ENCODE results near the gene DEK. TPM values are rescaled to one million over a fixed set of nuclear protein-coding genes. Genes with fewer than 3 reads are reported as not detected.
A peak's percentile ranks its signal among the peaks of the same experiment; 100 is the strongest.
"Not testable (repeated sequence)": the region's sequence is repeated elsewhere in the genome, so short reads cannot be mapped to it uniquely, and the experiment has no call there.

The DEK gene, protein sequence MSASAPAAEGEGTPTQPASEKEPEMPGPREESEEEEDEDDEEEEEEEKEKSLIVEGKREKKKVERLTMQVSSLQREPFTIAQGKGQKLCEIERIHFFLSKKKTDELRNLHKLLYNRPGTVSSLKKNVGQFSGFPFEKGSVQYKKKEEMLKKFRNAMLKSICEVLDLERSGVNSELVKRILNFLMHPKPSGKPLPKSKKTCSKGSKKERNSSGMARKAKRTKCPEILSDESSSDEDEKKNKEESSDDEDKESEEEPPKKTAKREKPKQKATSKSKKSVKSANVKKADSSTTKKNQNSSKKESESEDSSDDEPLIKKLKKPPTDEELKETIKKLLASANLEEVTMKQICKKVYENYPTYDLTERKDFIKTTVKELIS
- total RNA-seq: 75.3 TPM
- polyA plus RNA-seq: 10 to 100 TPM; 34.9 to 73.1 (median 66.9) TPM

DNA sequence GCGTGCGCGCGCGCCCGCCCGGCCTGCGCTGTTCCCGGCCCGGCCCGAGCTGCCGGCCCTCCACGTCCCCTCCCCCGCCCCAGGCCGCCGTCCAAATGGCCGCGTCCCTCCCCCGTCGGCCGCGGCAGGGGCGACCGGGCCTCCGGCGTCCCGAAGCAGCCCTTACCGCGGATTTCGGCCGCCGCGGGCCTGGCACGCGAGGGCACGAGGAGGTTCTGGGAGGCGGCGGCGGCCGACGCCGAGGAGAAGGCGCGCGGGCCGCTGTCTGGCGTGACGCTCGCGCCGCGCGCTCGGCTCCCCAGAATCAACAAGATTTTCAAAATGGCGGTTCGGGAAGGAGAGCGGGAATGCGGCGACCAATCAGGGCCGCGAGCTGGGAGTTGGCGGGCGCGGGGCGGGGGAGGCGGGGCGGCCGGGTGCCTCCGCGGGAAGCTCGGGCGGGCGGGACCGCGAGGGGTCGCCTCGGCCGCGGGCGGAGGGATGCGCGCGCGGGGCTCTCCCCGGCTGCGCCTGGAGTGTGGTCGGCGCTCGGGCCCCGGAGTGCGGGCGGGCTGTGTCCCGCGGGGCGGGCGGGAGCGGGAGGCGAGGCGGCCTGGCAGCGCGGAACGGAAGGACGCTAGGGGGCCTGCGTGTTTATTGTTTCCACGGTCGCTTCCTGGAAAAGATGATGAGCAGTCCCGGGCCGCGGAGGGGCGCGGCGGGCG lies at the start of gene DEK:
Gene DEK, minus strand, starts transcription at position 312 of the 704 bp plus-strand sequence. CDS start 543 bp downstream, outside the sequence.
- Mint-ChIP-seq H3K4me1 (peaks cover 34 to 55% (median 45%) of the 10 kb centered on the region in 4 donors), H3K4me3 (peak within 1 kb of the TSS; percentile 96 to 98 (median 96)), H3K27ac (peak within 1 kb of the TSS; percentile 97 to 99 (median 98)), H3K27me3 (peaks cover 8% of the 10 kb centered on the region), H3K36me3 (no peaks in the 10 kb centered on the region), H3K9me3 (peaks cover 0 to 1% (median 0%) of the 10 kb centered on the region in 7 donors)
- DNase-seq (peak; percentile 74 to 84 (median 76)), ATAC-seq (ENCODE audit: low read depth in 2 of 2) (peak; percentile 63 to 71)
- peaks cover 47% of the 10 kb centered on the region for H3K4me1 ChIP-seq (ENCODE audit: control insufficient read depth, insufficient read depth, low read length, poor library complexity, severe bottlenecking)
- no peaks in the 10 kb centered on the region for H3K27me3 ChIP-seq (ENCODE audit: control insufficient read depth, insufficient read depth, low read length)
- H3K4me3 ChIP-seq (ENCODE audit: low read depth, low read length): peak within 1 kb of the TSS; percentile 100
- H3K27ac ChIP-seq (ENCODE audit: insufficient read depth, low read length, poor library complexity, severe bottlenecking): peak within 1 kb of the TSS; percentile 83
- no peaks in the 10 kb centered on the region for H3K36me3 ChIP-seq (ENCODE audit: control insufficient read depth, insufficient read depth, low read length)
- H3K9me3 ChIP-seq (ENCODE audit: control insufficient read depth in 2 of 2, low read length in 2 of 2): no peaks in the 10 kb centered on the region

DNA sequence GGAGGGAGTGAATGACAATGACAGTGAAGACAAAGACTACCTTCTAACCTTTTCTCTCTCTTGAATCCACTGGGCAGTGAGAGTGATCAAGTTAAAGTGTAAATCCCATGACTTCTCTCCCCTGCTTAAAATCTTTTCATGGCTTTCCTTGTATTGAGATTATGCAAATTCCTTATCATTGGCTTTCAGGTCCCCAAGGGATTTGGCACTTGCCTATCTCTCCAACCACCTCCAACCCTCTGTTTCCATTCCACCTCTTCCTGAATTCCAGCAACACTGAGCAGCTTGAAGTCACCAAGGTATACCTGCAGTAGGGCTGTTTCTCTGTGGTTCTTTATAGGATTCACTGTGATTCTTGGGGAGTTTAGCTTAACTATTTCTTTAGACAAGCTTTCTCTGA lies 48.0 kb upstream of the DEK start:
- Mint-ChIP-seq H3K36me3 (no peaks in the 10 kb centered on the region), H3K4me3 (no peak overlapping the region), H3K27ac (peak overlapping the region in 1 of 3 donors; percentile 43), H3K27me3 (peaks cover 8% of the 10 kb centered on the region), H3K4me1 (no peaks in the 10 kb centered on the region), H3K9me3 (peaks cover 0 to 4% (median 0%) of the 10 kb centered on the region in 7 donors)
- Histone ChIP-seq H3K27ac (ENCODE audit: insufficient read depth, low read length, poor library complexity, severe bottlenecking) (no peak overlapping the region), H3K9me3 (ENCODE audit: control insufficient read depth in 2 of 2, low read length in 2 of 2) (no peaks in the 10 kb centered on the region), H3K4me1 (ENCODE audit: control insufficient read depth, insufficient read depth, low read length, poor library complexity, severe bottlenecking) (no peaks in the 10 kb centered on the region), H3K4me3 (ENCODE audit: low read depth, low read length) (no peak overlapping the region), H3K36me3 (ENCODE audit: control insufficient read depth, insufficient read depth, low read length) (no peaks in the 10 kb centered on the region), H3K27me3 (ENCODE audit: control insufficient read depth, insufficient read depth, low read length) (no peaks in the 10 kb centered on the region)
- DNase-seq: no peak
- no peak for ATAC-seq (ENCODE audit: low read depth in 2 of 2)

DNA sequence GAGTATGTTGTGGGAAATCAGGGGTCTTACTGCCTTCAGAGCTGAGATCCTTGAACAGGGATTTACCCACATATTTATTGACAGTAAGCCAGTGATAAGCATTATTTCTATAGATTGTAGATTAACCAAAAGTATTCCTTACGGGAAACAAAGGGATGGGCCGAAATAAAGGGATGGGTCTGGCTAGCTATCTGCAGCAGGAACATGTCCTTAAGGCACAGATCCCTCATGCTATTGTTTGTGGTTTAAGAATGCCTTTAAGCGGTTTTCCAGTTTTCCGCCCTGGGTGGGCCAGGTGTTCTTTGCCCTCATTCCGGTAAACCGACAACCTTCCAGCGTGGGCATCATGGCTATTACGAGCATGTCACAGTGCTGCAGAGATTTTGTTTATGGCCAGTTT lies 45.7 kb upstream of the DEK start:
- H3K4me1 ChIP-seq (ENCODE audit: control insufficient read depth, insufficient read depth, low read length, poor library complexity, severe bottlenecking); H3K27ac ChIP-seq (ENCODE audit: insufficient read depth, low read length, poor library complexity, severe bottlenecking); H3K27me3 Mint-ChIP-seq; DNase-seq; H3K4me3 Mint-ChIP-seq; H3K27ac Mint-ChIP-seq; H3K36me3 Mint-ChIP-seq; H3K27me3 ChIP-seq (ENCODE audit: control insufficient read depth, insufficient read depth, low read length); H3K9me3 Mint-ChIP-seq; H3K4me1 Mint-ChIP-seq; H3K36me3 ChIP-seq (ENCODE audit: control insufficient read depth, insufficient read depth, low read length); ATAC-seq (ENCODE audit: low read depth in 2 of 2); H3K4me3 ChIP-seq (ENCODE audit: low read depth, low read length); H3K9me3 ChIP-seq (ENCODE audit: control insufficient read depth in 2 of 2, low read length in 2 of 2): not testable (repeated sequence)

DNA sequence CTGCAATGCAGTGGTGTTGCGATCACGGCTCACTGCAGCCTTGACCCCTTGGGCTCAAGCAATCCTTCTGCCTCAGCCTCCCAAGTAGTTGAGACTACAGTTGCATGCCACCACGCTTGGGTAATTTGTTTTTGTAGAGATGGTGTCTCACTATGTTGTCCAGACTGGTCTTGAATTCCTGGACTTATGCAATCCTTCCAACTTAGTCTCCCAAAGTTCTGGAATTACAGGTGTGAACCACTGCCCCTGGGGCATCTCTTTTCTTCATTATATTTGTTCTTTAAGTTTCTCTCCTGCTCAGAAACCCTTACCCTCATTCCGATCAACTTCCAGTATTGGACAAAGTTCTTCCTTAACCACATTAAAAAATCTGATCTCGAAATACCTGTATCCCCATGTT lies 44.7 kb upstream of the DEK start:
- H3K36me3 ChIP-seq (ENCODE audit: control insufficient read depth, insufficient read depth, low read length): no peaks in the 10 kb centered on the region
- DNase-seq (no peak), ATAC-seq (ENCODE audit: low read depth in 2 of 2) (no peak)
- H3K27me3 ChIP-seq (ENCODE audit: control insufficient read depth, insufficient read depth, low read length): no peaks in the 10 kb centered on the region
- no peak overlapping the region for H3K27ac ChIP-seq (ENCODE audit: insufficient read depth, low read length, poor library complexity, severe bottlenecking)
- peaks cover 0 to 4% (median 0%) of the 10 kb centered on the region in 7 donors for H3K9me3 Mint-ChIP-seq
- no peaks in the 10 kb centered on the region for H3K4me1 Mint-ChIP-seq
- H3K36me3 Mint-ChIP-seq: no peaks in the 10 kb centered on the region
- peaks cover 8% of the 10 kb centered on the region for H3K27me3 Mint-ChIP-seq
- no peaks in the 10 kb centered on the region for H3K9me3 ChIP-seq (ENCODE audit: control insufficient read depth in 2 of 2, low read length in 2 of 2)
- no peak overlapping the region for H3K4me3 Mint-ChIP-seq
- H3K27ac Mint-ChIP-seq: no peak overlapping the region
- H3K4me1 ChIP-seq (ENCODE audit: control insufficient read depth, insufficient read depth, low read length, poor library complexity, severe bottlenecking): no peaks in the 10 kb centered on the region
- H3K4me3 ChIP-seq (ENCODE audit: low read depth, low read length): no peak overlapping the region

DNA sequence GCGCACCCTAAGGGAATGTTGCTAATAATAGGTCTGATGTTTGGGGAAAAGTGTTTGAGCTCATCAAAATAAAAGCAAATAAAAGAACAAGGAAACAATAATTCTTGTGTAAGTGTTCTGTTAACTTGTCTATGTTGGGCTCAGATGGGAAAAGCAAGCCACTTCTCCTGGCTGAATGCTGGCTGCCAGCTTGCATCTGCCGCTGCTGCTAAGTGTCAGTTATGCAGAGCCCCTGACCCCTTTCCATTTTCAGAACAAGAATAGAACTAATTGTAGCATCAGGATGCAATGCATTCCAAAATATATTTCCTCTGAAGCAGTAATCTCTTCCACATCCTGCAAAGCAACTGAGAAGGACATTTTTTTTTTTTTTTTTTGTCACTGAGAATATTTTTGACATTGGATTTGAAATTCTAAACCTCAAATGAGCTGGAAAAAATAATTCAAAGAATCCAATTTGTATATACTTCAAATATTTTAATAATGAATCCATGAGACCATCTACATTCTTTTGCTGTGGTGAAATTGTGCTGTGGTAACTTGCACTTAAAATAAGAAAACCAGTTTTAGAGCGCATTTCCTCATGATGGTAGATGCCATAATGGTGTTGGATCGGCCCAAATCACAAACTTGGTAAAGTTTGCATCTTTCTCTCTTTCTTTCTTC lies 43.9 kb upstream of the DEK start:
- Histone ChIP-seq H3K4me3 (ENCODE audit: low read depth, low read length) (no peak overlapping the region), H3K9me3 (ENCODE audit: control insufficient read depth in 2 of 2, low read length in 2 of 2) (no peaks in the 10 kb centered on the region), H3K36me3 (ENCODE audit: control insufficient read depth, insufficient read depth, low read length) (no peaks in the 10 kb centered on the region), H3K4me1 (ENCODE audit: control insufficient read depth, insufficient read depth, low read length, poor library complexity, severe bottlenecking) (no peaks in the 10 kb centered on the region), H3K27me3 (ENCODE audit: control insufficient read depth, insufficient read depth, low read length) (no peaks in the 10 kb centered on the region), H3K27ac (ENCODE audit: insufficient read depth, low read length, poor library complexity, severe bottlenecking) (no peak overlapping the region)
- Mint-ChIP-seq H3K4me3 (no peak overlapping the region), H3K4me1 (no peaks in the 10 kb centered on the region), H3K27ac (no peak overlapping the region), H3K9me3 (peaks cover 0 to 4% (median 0%) of the 10 kb centered on the region in 7 donors), H3K27me3 (peaks cover 8% of the 10 kb centered on the region), H3K36me3 (no peaks in the 10 kb centered on the region)
- DNase-seq (no peak), ATAC-seq (ENCODE audit: low read depth in 2 of 2) (no peak)

DNA sequence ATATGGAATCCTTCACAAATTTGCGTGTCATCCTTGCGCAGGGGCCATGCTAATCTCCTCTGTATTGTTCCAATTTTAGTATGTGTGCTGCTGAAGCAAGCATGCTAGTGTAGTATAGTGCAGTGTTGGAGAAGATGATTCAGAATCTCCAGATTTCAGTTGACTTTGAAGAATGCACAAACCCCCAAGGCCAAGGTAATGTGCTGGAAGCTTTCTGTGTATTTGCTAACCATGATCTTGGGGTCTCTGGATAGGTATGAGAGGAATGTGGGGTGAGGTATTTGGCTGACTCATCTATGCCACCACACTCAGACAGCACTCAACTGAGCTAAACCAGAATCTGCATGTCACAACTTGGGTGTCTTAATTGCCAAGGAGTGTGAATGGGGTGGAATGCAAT lies 42.6 kb upstream of the DEK start:
- Histone ChIP-seq H3K4me3 (ENCODE audit: low read depth, low read length) (no peak overlapping the region), H3K9me3 (ENCODE audit: control insufficient read depth in 2 of 2, low read length in 2 of 2) (no peaks in the 10 kb centered on the region), H3K27ac (ENCODE audit: insufficient read depth, low read length, poor library complexity, severe bottlenecking) (no peak overlapping the region), H3K27me3 (ENCODE audit: control insufficient read depth, insufficient read depth, low read length) (no peaks in the 10 kb centered on the region), H3K4me1 (ENCODE audit: control insufficient read depth, insufficient read depth, low read length, poor library complexity, severe bottlenecking) (no peaks in the 10 kb centered on the region), H3K36me3 (ENCODE audit: control insufficient read depth, insufficient read depth, low read length) (no peaks in the 10 kb centered on the region)
- no peaks in the 10 kb centered on the region for H3K4me1 Mint-ChIP-seq
- ATAC-seq (ENCODE audit: low read depth in 2 of 2) (no peak), DNase-seq (no peak)
- peaks cover 8% of the 10 kb centered on the region for H3K27me3 Mint-ChIP-seq
- no peaks in the 10 kb centered on the region for H3K36me3 Mint-ChIP-seq
- H3K9me3 Mint-ChIP-seq: peaks cover 0 to 4% (median 0%) of the 10 kb centered on the region in 7 donors
- no peak overlapping the region for H3K4me3 Mint-ChIP-seq
- no peak overlapping the region for H3K27ac Mint-ChIP-seq

DNA sequence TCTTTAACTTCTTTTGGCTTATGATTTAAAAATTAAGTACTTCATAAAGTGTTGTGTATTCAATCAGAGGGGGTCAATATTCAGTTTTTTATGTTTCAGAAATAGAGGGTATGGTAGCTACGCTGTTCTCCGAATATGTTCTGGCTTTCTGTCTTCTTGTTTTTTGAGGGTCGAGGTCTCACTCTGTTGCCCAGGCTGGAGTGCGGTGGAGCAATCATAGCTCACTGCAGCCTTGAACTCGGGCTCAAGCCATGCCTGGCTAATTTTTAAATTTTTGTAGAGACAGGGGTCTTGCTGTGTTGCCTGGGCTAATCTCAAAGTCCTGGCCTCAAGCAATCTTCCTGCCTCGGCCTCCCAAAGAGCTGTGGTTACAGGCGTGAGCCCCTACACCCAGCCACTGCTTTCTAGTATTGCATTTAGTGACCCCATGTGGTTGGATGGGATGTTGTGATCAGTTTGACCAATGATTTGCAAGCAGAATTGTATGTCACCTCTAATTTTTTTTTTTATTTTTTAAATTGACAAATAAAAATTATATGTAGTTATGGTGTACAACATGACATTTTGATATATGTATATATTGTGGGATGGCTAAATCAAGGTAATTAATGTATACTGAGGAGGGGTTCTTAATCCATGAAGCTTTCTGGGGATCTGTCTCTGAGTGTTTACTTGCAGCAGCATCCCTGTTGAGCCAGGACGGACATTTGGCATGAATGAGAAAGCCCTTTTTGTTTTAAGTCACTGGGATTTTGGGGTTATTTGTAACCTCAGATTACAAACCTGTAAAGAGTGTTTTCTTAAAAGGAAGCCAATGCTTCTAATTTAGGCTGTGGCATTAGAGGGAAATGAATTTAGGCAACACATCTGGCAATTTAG lies 38.5 kb upstream of the DEK start:
- H3K27me3 Mint-ChIP-seq: peaks cover 16% of the 10 kb centered on the region
- no peak overlapping the region for H3K27ac Mint-ChIP-seq
- H3K4me1 ChIP-seq (ENCODE audit: control insufficient read depth, insufficient read depth, low read length, poor library complexity, severe bottlenecking): no peaks in the 10 kb centered on the region
- no peaks in the 10 kb centered on the region for H3K36me3 Mint-ChIP-seq
- no peak for DNase-seq
- no peak overlapping the region for H3K4me3 ChIP-seq (ENCODE audit: low read depth, low read length)
- no peaks in the 10 kb centered on the region for H3K36me3 ChIP-seq (ENCODE audit: control insufficient read depth, insufficient read depth, low read length)
- ATAC-seq (ENCODE audit: low read depth in 2 of 2): no peak
- H3K27ac ChIP-seq (ENCODE audit: insufficient read depth, low read length, poor library complexity, severe bottlenecking): no peak overlapping the region
- H3K9me3 ChIP-seq (ENCODE audit: control insufficient read depth in 2 of 2, low read length in 2 of 2): no peaks in the 10 kb centered on the region
- no peaks in the 10 kb centered on the region for H3K4me1 Mint-ChIP-seq
- no peak overlapping the region for H3K4me3 Mint-ChIP-seq
- peaks cover 0 to 3% (median 0%) of the 10 kb centered on the region in 7 donors for H3K9me3 Mint-ChIP-seq
- no peaks in the 10 kb centered on the region for H3K27me3 ChIP-seq (ENCODE audit: control insufficient read depth, insufficient read depth, low read length)
